GM19468 (cell line): ENCODE measurements around the gene FGF22.
A peak's percentile ranks its signal among the peaks of the same experiment; 100 is the strongest.
"Not testable (repeated sequence)": the region's sequence is repeated elsewhere in the genome, so short reads cannot be mapped to it uniquely, and the experiment has no call there.

Experiments used
- ATAC-seq: cut with Tn5 transposase; IDR thresholded peaks from one replicate; pipeline ENCODE4 v1.9.1; 2021; ENCODE audit warnings: mild to moderate bottlenecking, moderate library complexity, moderate number of reproducible peaks; ENCODE audit not compliant: unreplicated experiment; ENCODE audit errors: extremely low read depth

FGF22 gene

DNA sequence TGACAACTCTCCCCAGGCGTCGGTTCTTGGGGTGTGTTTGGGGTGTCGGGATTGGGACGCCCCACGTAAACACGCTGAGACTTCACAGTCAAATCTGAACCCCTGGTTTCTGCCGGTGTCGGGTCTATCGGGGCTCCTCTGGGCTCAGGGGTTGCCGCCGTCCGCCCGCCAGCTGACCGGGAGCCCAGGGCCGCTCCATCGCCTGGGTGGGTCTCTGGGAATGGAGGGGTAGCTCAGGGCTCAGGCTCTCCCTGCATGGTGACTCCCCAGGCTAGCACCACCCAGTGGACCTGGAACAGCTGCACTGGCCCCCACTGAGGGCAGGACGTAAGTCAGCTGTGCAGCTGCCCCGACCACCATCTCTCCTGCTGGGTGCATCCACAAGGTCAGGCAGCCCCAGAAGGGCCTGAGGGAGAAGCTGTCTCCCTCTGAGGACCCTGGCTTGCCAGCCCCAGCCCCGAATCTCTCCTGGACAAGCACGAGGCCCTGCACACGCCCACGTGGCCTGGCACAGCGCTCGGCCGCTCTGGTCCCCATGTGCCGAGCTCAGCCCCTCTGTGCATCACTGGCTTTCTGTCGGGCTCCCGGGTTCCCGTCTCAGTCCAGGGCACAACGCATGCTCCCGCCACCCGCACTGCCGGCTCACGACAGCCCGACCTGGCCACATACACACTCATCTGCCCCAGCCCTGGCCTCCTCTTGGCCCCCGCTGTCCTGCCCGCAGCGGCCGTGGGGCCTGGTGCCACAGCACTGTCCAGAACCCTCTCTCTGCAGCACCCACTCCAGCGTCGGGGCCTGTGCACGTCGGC lies 17.3 kb downstream of the FGF22 start:
- ATAC-seq: no peak

DNA sequence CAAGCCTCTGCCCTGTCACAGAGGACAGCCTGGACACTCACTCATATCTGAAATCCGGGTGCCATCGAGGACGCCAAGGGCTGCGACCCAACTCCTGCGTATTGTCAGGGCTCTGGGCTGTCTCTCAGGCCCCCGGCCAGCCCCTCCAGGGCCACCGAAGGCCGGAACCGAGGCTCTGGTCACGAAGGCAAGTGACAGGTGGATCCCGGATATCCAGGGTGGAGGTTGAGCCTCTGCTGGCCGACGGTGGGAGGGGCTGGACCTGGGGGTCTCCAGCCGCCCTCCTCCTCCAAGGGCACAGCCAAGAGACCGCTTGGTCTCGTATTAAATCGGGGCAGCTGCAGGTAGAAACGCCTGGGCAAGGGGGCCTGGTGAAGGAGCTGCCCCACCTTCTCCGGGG lies 17.9 kb downstream of the FGF22 start:
- ATAC-seq: no peak

DNA sequence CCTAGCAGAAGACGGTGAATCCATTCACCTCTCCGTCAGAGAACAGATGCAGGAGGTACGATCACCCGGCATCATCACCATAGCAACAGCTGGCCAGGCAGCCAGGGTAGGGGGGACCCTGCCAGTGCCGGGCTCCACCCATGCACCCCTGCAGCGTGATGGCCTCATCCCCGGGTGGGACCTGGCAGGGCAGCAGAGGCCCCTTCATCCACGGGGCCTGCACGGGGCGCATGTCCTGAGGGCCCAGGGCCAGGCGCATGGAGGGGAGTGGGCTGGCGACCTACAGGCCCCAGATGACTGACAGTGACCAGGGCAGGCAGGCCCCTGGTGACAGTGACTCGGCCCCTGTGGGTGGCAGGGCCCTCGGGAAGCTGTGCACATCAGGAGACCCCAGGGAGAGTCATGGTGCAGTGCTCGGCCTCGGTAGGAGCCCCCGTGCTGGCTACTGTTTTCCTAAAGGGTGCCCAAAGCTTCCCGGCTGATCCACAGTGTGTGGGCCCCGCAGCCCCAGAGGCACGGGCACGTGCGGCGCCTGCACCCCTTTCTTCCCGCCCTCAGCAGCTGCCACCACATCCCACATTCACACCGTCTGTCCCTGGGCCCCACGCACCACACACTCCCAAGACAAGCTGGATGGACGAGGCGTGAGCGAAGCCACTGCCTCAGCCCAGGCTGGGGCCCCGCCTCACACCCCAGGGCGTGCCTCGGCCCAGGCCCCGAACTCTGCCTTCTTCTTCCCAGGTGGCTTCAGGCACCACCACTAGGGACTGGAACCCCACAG lies 18.6 kb downstream of the FGF22 start:
- ATAC-seq: no peak

DNA sequence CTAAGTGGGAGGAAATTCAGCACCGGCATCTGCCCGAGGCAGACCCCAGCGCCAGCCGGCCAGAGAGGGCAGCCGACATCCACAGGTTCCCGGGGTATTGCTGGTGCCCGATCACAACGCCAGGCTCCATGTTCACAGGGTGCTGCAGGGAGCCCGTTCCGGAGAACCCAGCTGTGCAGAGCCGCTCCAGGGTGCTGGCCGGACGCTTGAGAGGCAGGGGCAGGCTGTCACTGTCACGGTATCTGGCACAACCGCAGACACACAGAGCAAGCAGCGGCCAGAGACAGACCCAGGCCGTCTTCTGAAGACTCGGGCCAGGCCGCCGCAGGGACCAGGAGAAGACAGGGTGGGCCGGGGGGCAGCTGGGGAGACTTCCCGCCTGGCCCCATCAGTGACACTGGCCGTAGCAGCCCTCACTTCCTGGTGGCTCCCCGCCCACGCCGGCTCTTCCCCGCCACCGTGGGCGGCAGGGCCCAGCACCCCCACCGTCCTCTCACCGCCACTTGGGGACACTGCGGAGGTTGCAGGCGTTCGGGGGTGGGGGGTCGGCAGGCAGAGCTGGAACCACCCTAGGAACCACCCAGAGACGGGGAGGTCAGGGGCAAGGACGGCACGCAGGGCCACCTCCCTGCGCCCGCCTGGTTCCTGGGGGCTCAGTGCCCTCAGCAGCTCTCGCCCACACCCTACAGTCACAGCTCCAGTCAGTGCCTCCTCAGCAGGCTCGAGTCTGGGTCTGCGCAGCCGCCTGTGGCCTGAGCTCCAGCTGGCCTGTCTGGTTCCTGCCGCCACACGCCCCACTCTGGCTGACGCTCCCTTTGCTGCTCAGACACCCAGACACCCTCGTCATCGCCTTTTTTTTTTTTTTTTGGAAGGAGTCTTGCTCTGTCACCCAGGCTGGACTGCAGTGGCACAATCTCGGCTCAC lies 19.5 kb downstream of the FGF22 start:
- ATAC-seq: no peak

DNA sequence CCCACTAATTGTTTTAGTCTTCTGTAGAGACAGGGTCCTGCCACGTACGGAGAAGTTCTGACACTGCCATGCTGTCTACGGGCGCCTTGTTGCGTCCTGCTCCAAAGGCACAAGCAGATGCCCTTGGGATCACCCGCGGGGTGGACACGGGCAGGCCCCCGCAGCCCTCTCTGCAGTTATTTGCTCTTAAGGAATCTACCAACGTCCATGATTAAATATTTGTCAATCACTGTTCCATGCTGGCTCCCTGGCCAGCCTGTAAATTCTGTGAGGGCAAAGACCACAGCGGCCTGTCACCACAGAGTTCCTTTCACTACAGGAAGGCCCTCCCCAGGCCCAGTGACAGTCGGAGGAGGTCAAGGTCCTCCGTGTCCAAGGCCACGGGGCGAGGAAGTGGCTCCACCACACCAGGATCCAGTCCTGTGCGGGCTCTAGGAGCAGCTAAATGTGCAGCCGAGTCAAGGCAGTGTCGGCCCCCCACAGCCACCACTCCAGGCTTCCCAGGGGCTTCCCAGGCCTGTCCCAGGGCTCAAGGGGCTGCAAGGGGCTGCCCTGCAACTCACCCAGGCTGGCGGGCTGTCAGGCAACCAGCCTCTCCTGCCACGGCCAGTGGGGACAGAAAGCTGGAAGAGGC lies 21.2 kb downstream of the FGF22 start:
- no peak for ATAC-seq

DNA sequence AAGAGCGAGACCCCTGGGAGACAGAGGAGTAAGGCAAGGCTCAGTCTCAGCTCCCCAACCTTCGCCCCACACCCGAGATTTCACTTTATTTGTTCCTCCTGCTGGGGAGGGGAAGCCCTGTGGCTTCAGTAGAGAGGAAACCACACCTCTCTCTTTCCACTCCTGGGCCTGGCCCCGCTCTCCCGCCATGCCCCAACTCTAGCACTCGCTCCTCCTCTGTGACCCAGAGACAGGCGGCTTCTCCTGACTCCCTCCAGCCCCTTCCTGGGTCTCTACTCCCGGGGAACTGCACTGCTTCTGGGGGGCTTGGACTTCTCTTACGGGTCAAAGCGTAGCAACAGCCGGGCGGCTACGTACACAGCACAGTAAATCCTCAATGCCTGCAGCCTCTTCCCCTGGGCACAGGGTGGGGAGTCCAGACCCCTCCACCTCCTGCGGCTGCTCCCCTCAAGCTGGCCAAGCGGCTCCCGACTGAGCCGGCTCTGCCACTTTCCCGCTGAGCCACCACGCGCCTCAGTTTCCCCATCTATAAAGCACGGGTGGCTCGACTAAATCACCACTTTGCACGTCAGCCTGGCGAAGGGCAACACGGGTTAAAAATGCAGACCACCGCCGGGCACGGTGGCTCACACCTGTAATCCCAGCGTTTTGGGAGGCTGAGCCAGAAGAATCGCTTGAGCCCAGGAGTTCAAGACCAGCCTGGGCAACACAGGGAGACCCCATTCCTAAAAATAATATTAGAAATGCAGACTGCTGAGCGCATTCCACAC lies 21.9 kb downstream of the FGF22 start:
- no peak for ATAC-seq

DNA sequence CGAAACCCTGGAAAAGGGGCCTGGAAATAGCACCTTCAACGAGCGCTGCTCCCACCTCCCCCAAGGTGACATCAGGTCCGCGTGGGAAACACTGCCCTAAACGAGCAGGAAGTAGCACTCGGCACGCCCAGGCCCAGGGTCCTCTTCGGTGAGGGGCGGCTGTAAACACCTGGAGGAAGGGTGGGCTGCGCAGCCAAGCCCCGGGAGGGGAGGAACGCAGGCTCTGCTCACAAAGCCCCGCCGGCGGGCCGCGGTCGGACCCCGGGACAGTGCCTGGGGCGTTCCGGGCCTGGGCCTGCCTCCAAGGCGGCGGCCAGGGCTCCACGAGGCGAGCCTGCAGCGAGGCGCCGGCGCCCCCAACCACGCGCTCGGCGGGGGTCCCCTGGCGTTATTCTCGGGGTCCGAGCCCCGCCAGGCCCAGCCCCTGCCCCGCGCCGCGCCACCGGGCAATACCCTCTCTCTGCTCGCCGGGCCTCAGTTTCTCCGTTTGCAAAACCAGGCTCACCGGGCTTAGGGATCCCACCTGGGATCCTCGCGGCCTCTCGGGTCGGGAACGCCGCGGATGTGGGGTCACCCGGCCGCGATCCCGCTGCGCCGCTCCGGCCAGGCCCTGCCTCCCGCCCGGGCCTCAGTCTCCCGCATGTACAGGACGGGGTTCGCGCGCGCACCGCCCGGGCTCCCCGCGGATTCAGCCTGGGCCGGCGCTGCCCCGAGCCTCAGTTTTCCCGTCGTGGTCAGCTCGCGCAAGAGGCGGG lies 22.7 kb downstream of the FGF22 start:
- ATAC-seq: peak; percentile 2

DNA sequence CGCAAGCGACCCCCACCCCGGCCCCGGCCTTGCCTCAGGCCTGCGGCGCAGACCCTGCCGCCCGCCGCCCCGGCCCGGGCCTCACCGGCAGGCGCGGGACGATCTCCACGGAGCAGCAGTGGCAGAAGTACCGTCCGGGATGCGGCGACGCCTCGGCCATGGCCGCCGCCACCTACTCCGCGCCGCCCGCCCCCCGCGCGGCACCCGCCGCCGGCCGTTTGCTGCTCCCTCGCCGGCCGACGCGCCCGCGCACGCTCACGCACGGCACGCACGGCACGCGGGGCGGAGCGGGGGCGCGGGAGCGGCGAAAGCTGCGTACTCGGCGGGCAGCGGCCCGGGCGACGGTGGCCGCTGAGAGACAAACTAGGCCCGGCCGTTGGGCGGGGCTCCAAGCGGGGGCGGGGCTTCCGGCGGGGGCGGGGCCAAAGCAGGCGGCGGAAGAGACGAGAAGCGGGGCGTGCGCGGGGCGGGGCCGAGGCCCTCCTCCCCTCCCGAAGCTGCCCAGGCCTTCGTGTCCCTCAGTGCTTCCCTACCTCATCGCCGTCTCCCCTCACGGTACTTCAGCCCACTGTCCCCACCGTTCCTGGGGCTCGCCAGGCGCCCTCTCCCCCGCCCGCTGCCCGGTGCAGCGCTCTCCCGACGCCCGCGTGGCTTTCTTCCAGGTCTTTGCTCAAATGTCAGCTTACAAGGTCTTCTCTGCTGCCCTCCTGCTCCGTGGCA lies 23.4 kb downstream of the FGF22 start, which contains the start of gene RNF126:
Gene RNF126, minus strand, starts transcription at position 253 of the 720 bp plus-strand sequence. Its CDS starts 93 bp downstream, at position 160.
- peak; percentile 42 for ATAC-seq

DNA sequence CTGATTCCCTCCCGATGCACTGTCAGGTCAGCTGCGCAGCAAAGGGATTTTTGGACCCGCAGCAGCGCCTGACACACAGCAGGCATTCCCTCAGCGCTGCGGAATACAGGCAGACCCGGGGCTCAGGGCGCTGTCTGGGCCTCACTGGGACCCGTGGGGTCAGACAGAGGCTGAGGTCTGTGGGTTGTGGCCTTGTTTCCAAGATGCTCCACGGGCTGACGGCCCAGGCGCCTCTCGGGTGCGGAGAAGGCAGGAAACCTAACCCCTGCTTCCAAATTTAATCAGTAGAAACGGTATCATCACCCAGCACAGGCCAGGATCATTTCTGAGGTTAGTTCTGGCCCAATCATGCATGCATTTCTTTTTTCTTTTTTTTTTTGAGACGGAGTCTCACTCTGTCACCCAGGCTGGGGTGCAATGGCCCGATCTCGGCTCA lies 24.0 kb downstream of the FGF22 start:
- ATAC-seq: no peak

DNA sequence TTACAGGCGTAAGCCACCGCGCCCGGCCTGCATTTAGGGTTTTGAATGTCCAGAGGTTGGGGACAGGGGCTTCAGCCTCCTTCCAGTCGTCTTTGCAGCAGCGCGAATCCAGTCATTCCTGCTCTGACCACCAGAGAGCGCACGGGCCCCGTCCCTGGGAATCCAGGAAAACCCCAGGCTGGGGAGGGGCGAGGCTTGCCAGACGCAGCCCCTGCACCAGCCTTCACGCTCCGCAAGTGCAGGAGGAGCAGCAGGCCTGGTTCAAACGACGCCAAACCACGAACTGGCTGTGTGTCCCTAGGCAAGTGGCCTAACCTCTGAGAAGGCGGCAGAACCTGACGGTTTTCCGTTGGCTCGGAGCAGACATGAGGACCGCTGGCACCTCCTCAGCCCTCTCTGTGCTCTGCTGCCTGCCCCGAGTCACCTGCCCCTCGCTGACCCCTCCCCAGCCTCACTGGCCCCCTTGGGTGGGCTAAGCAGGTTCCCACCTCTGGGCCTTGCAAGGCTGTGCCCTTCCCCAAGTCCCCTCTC lies 25.3 kb downstream of the FGF22 start:
- no peak for ATAC-seq

DNA sequence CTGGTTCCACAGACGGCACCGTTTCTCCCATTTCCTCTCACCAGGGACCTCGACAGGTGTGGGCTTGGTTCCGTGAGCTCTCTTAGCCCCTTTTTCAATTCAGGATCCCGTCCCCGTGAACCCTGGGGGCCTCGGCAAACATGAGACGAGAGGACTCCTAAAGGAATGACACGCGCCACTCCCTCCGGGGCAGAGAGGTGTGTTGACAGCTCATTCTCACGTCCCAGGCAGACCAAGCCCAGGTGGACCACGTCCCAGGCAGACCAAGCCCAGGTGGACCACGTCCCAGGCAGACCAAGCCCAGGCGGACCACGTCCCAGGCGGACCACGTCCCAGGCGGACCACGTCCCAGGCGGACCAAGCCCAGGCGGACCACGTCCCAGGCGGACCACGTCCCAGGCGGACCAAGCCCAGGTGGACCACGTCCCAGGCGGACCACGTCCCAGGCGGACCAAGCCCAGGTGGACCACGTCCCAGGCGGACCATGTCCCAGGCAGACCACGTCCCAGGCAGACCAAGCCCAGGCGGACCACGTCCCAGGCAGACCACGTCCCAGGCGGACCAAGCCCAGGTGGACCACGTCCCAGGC lies 27.4 kb downstream of the FGF22 start:
- ATAC-seq: not testable (repeated sequence)

DNA sequence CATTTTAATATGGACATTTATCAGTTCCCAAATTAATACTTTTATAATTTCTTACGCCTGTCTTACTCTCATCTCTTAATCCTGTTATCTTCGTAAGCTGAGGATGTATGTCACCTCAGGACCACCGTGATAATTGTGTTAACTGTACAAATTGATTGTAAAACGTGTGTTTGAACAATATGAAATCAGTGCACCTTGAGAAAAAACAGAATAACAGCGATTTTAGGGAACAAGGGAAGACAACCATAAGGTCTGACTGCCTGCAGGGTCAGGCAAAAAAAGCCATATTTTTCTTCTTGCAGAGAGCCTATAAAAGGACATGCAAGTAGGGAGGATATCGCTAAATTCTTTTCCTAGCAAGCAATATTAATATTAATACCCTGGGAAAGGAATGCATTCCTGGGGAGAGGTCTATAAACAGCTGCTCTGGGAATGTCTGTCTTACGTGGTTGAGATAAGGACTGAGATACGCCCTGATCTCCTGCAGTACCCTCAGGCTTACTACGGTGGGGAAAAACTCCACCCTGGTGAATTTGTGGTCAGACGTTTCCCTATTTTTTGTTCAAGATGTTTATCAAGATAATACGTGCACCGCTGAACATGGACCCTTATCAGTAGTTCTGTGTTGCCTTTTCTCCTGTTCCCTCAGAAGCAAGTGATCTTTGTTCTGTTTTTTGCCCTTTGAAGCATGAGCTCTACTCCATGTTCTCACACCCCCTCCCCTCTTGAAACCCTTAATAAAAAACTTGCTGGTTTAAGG lies 29.2 kb downstream of the FGF22 start:
- not testable (repeated sequence) for ATAC-seq

DNA sequence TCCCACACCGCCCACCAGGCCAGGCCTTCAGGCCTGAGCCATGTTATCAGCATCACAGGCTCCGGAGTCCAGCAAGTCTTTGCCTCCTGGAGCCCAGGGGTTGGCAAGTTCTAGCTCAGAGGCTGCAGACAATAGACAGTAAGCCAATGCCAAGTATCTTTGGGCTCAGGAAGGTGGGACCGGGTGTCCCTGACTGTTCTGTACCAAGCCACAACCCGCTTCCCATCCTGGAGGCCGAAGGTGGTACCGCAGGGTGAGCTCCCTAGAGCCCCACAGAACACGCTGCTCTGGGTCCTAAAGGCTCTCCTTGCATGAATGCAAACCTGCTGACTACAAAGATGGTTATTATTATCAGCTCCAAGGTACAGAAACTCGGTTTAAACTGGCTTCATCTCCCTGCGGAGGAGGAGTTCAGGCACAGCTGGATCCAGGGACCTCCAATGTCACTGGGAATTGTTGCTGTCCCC lies 31.0 kb downstream of the FGF22 start:
- ATAC-seq: no peak

DNA sequence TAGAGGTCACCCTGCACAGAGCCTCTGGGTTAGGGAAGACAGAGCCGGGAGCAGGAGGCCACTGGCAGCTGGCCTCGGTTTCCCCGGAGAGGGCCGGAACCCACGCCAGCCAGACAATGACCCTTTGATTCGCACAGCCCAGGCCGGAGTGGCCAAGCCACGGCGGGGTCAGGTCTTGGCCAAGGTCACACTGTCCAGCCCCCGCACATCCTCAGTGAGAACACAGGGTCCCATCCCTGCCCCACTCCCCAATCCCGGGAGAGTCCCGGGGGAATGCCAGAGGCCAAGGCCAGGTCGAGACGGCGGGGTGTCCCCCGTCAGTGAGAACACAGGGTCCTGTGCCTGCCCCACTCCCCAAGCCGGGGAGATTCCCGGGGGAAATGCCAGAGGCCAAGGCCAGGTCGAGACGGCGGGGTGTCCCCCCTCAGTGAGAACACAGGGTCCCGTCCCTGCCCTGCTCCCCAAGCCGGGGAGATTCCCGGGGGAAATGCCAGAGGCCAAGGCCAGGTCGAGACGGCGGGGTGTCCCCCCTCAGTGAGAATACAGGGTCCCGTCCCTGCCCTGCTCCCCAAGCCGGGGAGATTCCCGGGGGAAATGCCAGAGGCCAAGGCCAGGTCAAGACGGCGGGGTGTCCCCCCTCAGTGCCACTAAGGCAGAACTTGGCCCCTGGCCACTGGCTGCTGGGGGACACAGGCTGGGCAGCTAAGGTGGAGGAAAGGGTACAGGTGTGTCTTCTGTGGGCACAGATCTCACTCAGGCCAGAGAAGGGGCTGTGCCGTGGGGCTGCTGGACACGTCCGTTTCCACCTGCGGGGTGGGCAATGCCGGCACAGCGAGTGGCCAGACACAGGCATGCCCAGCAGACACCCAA lies 34.8 kb downstream of the FGF22 start:
- no peak for ATAC-seq

DNA sequence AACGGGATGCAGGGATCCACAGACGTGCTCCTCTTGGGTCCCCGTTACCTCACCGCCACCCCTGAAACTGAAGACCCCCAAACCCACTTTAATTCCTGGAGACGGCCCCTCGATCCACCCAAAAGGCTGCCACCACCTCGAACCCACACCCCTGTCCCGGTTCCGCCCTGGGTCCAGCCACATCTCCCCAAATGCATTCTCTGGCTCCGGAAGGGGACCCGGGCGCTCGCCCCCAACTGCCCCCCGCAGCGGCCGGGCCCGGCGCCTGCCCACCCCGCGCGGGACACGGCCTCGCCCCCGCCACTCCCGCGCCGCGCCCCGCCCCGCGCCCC lies 36.3 kb downstream of the FGF22 start:
- no peak for ATAC-seq
